ENCODE data around the gene EGR1. TPM values are rescaled to one million over a fixed set of nuclear protein-coding genes. Genes with fewer than 3 reads are reported as not detected.

The EGR1 gene
- total and polyA plus RNA-seq, 12 donors, result 4.3 to 221 (median 51.4) TPM

GRCh38 chr5:138458384-138458783 is 6.9 kb upstream of the EGR1 start:
- intact Hi-C loops (cut with DNase I), result loop anchor here in 1 of 2 donors (5.0 kb wide), 2 partner anchors 44 to 84 kb away; partner anchors contain the start of gene ETF1
- DNase-seq, result no peak
- no peaks in the 10 kb centered on the region for H3K27me3 ChIP-seq
- WGBS, 4 donors, result 32 to 50% (median 40%) methylated on average over 1 to 11 of the region's 11 CpGs
- H3K27ac ChIP-seq, result no peak overlapping the region
- H3K4me3 ChIP-seq, result no peak overlapping the region
- H3K4me1 ChIP-seq (replicated peaks in 1 of 2), result peaks cover 0 to 16% of the 10 kb centered on the region in 2 donors
- no peaks in the 10 kb centered on the region for H3K9me3 ChIP-seq (replicated peaks in 1 of 3)
- TF ChIP-seq, protein P1, sequence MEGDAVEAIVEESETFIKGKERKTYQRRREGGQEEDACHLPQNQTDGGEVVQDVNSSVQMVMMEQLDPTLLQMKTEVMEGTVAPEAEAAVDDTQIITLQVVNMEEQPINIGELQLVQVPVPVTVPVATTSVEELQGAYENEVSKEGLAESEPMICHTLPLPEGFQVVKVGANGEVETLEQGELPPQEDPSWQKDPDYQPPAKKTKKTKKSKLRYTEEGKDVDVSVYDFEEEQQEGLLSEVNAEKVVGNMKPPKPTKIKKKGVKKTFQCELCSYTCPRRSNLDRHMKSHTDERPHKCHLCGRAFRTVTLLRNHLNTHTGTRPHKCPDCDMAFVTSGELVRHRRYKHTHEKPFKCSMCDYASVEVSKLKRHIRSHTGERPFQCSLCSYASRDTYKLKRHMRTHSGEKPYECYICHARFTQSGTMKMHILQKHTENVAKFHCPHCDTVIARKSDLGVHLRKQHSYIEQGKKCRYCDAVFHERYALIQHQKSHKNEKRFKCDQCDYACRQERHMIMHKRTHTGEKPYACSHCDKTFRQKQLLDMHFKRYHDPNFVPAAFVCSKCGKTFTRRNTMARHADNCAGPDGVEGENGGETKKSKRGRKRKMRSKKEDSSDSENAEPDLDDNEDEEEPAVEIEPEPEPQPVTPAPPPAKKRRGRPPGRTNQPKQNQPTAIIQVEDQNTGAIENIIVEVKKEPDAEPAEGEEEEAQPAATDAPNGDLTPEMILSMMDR (IDR thresholded peaks at IDR 0.05), result no peak
- TF ChIP-seq POLR2A (IDR thresholded peaks at IDR 0.05), result no peak
- no peaks in the 10 kb centered on the region for H3K36me3 ChIP-seq (replicated peaks in 1 of 2)

DNA sequence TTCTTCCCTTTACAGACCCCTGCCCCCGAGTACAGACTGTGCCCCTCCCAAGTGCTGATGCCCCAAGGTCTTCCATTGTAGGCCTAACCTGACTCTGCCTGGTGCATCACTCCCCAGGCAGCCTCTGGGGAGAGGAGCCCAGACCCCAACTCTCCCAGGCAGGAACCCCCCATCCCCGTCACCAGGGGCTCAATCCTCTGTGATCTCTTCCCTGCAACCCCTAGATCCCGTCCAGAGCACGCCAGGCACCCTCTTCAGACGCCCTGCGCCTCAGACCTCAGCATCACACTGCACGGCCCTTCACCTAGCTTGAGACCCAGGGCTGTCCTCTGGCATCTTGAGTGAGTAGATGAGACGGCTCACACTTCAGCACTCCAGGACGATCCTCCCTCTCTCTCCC is 6.4 kb upstream of the EGR1 start:
- no peak for TF ChIP-seq POLR2A (IDR thresholded peaks at IDR 0.05)
- TF ChIP-seq, protein P1 (IDR thresholded peaks at IDR 0.05), result no peak
- intact Hi-C loops (cut with DNase I), result loop anchor here in 1 of 2 donors (5.0 kb wide), 2 partner anchors 43 to 83 kb away; partner anchors contain the start of gene ETF1
- Histone ChIP-seq H3K27me3 (no peaks in the 10 kb centered on the region), H3K4me1 (replicated peaks in 1 of 2) (peaks cover 0 to 17% of the 10 kb centered on the region in 2 donors), H3K27ac (no peak overlapping the region), H3K4me3 (no peak overlapping the region), H3K36me3 (replicated peaks in 1 of 2) (no peaks in the 10 kb centered on the region), H3K9me3 (replicated peaks in 1 of 3) (no peaks in the 10 kb centered on the region)
- WGBS, 4 donors, result 71 to 87% (median 77%) methylated on average over 8 to 9 of the region's 9 CpGs
- no peak for DNase-seq

DNA sequence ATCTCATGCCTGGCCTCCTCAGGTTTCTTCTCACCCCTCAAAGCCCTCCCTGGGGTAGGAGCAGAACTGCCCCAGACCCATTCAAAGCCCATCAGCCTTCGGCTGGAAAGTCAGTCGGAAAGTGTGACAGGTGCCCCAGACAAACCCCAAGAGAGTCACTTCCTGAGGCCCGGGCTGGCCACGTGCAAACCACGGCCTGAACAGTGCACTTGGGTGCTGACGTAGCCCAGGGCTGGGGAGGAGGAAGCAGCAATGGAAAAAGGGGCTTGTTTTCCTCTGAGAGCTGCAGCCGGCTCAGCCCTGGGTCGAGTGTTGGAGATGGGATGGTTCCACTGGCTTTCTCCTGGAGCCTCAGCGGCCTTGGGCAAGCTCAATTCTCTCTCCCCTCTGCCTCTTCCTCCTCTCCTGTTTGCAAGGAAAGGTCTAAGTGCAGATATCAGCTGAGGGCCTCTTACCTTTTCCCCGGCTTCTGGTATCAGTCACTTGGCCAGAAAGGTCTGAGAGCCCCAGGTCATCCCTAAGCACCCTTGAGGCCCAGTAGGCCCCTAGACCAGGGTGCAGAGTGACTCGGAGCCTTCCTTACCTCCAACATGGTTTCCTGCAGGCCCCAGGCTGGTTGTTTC is 5.9 kb upstream of the EGR1 start:
- H3K36me3 ChIP-seq (replicated peaks in 1 of 2), result no peaks in the 10 kb centered on the region
- H3K27me3 ChIP-seq, result no peaks in the 10 kb centered on the region
- H3K4me3 ChIP-seq, result no peak overlapping the region
- intact Hi-C loops (cut with DNase I), result loop anchor here in 1 of 2 donors (5.0 kb wide), 2 partner anchors 43 to 83 kb away; partner anchors contain the start of gene ETF1
- no peaks in the 10 kb centered on the region for H3K9me3 ChIP-seq (replicated peaks in 1 of 3)
- no peak for TF ChIP-seq POLR2A (IDR thresholded peaks at IDR 0.05)
- TF ChIP-seq, protein P1 (IDR thresholded peaks at IDR 0.05), result no peak
- 74 to 90% (median 80%) methylated on average over 6 to 11 of the region's 11 CpGs for WGBS, 4 donors
- no peak overlapping the region for H3K27ac ChIP-seq
- peak in 4 of 7 donors; percentile 39 to 57 (median 46) for DNase-seq
- peaks cover 0 to 17% of the 10 kb centered on the region in 2 donors for H3K4me1 ChIP-seq (replicated peaks in 1 of 2)

GRCh38 chr5:138460032-138460693 is 5.1 kb upstream of the EGR1 start:
- no peaks in the 10 kb centered on the region for H3K9me3 ChIP-seq (replicated peaks in 1 of 3)
- H3K27me3 ChIP-seq, result no peaks in the 10 kb centered on the region
- H3K36me3 ChIP-seq (replicated peaks in 1 of 2), result no peaks in the 10 kb centered on the region
- H3K27ac ChIP-seq, result no peak overlapping the region
- H3K4me1 ChIP-seq (replicated peaks in 1 of 2), result peaks cover 0 to 17% of the 10 kb centered on the region in 2 donors
- 84 to 94% (median 91%) methylated on average over 4 of the region's 4 CpGs for WGBS, 4 donors
- intact Hi-C loops (cut with DNase I), result no loop called here
- no peak for TF ChIP-seq POLR2A (IDR thresholded peaks at IDR 0.05)
- TF ChIP-seq, protein P1 (IDR thresholded peaks at IDR 0.05), result no peak
- no peak for DNase-seq
- H3K4me3 ChIP-seq, result no peak overlapping the region

Measured in adrenal gland (tissue), 12 donors.